GM11168 (cell line): ENCODE results near the gene NEK5.
"Not testable (repeated sequence)": the region's sequence is repeated elsewhere in the genome, so short reads cannot be mapped to it uniquely, and the experiment has no call there.

Experiments
- in situ Hi-C: fragments of 300-500 bp; cut with MboI; formaldehyde crosslinking; loops from one replicate; pipeline ENCODE4 v1.12.0; 2022; ENCODE audit warnings: low sequenced_read_pairs; ENCODE audit not compliant: unreplicated experiment

NEK5 gene

DNA sequence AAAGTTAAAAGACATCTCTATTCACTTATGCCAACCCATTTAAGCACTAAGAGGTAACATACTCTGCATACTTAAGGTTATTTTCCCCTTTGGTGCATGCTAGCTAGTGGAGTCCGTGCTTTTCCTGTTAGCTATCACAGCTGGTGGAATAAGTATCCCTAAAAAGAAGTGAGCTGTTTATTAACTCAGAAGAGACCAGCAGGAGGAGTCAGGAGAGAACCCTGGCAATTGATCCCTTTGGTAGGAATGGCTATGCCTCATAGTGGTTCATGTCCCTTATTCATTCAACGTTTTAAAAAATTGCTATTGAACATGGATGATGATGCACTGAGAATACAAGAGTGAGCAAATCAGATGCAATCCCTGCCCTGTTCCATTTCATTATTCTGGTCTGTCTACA is 12.4 kb upstream of the NEK5 start:
- in situ Hi-C loops, result loop anchor here (25.0 kb wide), 1 partner anchor 254 kb away; no protein-coding TSS in a partner anchor

DNA sequence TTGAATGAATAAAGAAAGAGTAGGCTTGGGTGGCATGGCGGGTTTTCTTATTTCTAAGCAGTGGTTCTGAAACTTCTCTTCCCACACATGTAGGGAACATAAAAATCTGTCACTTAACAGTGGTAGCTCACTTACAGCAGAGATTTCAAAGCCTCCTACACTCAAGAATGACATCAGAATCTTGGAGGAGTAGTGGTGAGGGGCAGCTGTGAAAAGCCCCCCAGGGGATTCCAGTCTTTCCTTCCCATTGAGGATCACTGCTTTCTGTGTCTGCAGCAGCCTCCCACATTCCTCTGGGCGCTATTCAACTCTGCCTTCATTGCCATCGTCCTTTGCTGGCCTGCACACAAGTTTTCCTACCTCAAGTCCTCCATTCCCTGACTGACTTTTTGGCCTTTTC is 8.6 kb upstream of the NEK5 start:
- in situ Hi-C loops, result loop anchor here (25.0 kb wide), 1 partner anchor 250 kb away; no protein-coding TSS in a partner anchor

DNA sequence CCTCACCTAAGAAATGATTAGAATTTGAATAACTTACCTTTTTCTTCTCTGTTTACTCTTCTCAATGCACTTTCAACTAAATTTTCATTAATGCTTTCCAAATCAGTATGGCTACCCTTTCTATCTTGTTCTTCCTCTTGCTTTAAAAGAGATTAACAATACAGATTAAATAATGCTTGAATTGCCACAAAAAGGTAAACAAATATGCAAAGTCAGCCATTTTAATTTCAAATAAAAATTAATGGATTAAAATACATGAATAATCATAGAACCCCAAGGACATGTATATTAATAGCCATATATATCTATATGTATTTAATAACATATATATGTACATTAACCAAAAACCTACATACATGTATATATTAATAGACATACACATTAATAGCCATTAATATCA is 7.9 kb upstream of the NEK5 start:
- in situ Hi-C loops, result loop anchor here (25.0 kb wide), 1 partner anchor 249 kb away; no protein-coding TSS in a partner anchor

DNA sequence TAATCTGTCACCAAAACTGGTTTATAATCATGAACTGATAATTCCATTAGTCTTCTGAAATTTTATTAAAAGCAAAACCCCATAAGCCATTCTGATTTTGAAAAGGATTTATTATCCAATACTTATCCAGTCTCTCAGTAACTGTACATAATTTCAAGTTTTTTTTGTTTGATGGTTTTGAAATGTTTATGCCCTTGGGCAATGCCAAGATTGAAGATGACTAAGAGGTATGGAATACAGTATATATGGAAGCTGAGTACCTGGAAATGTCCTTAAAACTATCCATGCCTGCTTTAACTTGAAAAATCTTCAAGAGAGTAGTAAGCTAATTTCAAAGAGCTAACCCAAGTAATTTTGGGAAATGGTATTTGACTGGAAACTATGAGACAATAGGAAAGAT is 1.8 kb upstream of the NEK5 start:
- in situ Hi-C loops, result loop anchor here (25.0 kb wide), 1 partner anchor 243 kb away; no protein-coding TSS in a partner anchor

DNA sequence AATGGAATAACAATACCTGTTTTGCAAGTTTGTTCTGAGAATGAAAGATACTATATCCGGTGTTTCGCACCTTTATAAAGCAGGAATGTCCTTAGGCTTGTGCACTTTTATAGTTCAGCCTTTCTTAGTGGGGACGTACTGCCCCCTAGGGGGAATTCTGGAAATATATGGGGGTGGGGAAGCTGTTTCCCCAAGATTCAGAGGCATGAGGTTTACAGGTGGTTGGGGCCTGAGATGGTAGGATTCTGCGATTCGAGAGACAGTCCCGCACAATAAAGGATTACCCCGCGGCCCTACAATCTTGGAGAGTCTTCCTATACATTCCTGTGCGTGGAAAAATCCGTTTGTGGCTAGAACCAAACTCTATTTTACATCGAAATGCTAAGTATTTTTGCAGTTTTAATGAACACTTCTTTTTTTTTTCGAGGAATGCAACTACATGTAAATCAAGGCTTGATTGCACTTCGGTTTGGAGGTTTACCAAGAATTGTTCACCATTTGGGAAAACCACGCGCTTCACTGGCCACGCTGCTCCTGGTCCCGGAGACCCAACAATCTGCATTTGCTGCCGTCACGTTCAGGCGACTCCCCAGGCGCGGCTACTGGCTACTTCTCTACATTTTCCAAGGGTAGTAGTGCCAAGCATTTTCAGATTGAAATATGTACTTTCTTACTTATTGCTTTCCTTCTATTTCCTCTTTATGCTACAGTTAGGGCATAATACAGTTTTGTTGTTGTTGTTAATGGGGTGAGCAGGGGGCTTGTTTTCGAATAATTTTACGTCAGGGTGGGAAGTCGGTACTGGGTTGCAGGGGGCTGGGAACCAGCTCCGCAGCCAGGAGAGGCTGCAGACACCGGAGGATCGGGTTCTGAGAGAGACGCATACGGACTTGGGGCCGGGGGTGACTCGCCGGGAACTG is 830 bp downstream of the NEK5 start:
- in situ Hi-C loops, result loop anchor here (5.0 to 25.0 kb wide), 2 partner anchors 121 to 241 kb away; no protein-coding TSS in a partner anchor

DNA sequence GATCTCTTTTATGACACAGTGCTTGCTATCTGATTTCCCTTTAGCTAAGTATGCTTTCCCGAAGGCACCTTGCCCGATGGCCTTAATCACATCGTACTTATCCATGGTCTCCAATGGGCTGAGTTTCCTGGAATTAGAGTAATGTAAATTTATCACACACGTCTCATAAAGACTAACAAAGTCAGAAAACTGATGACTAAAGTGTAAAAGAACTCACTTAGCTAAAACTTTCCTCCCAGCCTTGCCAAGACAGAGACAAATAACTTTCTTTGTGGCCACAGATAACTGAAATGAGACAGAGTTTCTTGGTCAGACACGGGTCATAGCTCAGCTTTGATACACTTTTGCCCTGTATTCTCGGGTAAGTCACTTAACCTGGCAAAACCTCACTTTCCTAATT is 1.5 kb downstream of the NEK5 start:
- in situ Hi-C loops, result loop anchor here (5.0 to 25.0 kb wide), 2 partner anchors 120 to 240 kb away; no protein-coding TSS in a partner anchor

DNA sequence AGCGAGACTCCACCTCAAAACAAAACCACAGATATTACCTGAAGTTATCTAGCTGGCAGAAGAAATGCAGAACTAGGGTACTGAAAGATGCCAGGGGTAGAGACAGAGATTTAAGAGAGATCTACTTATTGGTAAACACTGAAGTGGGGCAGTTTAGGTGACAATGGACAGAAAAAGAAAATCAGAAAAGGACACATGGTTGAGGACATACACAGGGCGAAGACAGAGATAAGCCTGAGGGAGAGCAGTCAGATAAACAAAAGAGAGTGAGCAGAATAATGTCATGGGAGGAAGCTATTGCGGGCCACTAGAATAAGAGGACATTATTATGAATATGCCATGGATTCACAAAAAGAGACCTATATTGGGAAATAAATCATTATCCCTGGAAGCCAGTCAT is 3.3 kb downstream of the NEK5 start:
- in situ Hi-C loops, result loop anchor here (5.0 to 25.0 kb wide), 2 partner anchors 118 to 238 kb away; no protein-coding TSS in a partner anchor

DNA sequence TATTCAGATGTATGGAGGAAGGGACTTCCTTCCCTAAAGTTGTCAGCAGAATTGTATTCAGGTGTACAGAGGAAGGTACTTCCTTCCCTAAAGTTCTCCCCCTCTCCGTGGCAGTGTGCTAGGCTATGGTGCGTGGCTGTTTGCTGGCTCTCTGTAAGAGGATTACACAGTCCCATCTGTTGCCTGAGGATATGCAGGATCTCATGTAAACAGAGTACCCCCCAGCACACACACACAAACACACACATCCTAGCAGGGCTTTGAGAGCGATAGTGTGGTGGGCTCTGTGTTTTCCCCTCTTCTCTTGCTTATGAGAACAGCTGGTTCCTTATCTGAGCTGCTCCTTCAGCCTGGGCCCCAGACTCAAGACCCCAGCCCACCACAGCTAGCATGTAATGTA is 10.3 kb downstream of the NEK5 start:
- in situ Hi-C loops, result no loop called here

DNA sequence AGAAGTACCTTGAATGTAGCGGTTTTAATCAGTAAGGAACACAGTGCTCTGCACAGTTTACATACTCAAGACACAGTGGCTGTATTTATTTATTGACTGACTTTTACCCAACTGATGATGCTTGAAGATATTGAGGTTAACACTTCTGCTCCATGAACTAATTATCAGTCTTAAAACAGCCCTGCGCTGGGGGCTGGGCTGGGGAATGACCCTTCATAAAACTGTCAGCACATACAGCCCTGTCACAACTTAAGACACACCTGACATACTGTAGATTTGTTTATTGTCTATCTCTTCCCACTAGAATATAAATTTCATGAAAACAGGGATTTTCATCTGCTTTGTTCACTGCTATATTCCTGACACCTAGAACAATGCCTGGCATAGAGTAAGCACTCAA is 10.8 kb downstream of the NEK5 start:
- in situ Hi-C loops, result no loop called here

DNA sequence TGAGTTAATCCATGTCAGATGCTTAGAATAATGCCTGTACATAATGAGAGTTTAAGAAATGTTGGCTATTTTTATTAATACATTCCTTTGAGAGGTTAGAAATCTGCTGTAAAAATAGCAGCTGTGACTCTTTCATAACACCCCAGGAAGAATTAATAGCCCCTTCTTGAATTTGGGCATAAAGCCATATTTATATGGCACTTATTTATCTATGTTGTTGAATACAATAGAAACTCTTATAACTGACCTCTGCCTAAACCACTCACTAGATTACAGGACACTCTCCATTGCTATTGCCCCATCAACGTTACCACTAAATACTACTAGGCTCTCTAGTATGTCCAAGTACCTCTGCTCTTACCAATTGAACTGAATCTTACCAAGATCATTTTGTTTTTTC is 16.3 kb downstream of the NEK5 start:
- in situ Hi-C loops, result no loop called here

DNA sequence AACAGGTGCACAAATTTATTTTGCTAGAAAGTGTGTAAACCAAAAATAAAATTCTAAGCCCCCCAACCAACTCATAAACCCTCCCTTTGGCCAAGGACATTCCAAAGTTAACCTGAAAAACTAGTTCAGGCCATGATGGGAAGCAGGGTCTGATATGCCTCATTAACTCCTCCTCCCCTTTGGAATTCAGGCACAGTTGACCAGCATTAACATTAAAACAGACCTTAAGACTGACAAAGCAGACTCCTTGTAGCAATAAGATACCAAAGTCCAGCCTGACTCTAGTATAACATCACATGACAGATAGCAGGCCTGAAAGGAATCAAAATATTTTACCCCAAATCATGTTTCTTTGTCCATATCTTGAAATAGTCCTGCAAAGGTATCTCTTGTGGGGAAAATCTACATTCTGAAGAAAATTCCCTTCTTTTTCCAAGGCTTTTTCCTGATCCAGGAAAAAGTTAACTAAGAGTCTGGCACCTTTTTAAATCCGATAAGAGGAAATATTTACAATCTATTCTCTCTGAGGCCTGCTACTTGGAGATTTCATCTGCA is 19.7 kb downstream of the NEK5 start:
- in situ Hi-C loops, result no loop called here

DNA sequence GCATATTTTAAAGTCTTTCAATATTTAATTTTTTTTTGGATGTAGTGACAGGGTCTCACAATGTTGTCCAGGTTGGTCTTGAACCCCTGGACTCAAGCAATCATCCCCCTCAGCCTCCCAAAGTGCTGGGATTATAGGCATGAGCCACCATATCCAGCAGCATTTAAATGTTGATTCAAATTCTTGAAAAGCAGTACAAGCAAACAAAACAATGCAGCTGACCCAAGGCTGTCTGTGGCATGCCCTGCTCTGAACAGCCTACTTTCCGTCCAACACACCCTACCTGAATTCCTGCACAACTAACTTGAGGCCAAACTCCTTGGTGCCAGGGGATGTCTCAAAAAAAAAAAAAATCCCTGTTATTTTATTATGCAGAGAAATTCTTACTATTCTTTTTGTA is 23.0 kb downstream of the NEK5 start:
- in situ Hi-C loops, result no loop called here

DNA sequence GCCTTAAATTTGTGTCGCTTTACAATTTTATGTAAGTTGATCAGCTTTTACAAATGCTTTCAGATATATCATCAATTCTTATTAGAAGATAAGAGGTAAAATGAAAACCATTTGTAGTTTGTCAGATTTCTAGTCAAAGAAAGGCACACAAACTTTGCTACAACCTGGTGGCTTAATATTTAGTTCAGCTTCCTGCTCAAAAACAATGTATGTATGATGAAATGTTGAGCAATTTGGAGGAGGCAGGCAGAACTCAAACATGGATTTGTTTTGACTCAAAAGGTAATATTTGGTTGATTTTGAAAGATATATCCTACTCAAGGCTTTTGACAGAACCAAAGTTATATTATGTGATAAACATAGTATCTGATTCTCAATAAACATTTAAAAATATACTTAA is 24.2 kb downstream of the NEK5 start:
- in situ Hi-C loops, result no loop called here

DNA sequence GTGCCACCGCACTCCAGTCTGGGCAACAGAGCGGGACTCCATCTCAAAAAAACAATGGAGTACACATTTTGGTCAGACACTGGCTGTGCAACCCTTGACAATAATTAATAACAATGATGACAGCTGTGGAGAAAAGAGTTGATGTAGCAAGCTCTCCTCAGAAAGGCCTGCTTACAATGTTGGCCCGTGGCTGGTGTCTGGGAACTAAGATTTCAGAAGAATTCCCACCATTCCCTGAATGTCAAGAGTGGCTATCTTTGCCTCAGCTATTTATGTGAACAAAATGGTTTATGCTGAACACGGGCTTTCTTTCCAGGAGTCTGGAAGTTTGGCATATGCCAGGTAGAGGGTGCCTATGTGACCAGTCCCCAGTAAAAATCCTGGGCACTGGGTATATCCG is 25.5 kb downstream of the NEK5 start:
- in situ Hi-C loops, result no loop called here

DNA sequence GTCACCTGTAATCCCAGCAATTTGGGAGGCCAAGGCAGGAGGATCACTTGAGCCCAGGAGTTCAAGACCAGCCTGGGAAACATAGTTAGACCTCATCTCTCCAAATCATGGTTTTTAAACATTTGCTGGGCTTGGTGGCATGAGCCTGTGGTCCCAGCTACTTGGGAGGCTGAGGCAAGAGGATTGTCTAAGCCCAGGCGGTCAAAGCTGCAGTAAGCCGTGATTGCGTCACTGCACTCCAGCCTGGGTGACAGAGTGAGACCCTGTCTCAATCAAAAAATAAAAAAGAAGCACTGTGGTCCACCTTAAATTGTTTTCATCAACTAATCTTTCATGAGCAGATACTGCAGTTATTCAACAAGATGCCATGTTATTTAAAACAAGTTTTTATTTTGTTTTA is 26.4 kb downstream of the NEK5 start:
- in situ Hi-C loops, result not testable (repeated sequence)

DNA sequence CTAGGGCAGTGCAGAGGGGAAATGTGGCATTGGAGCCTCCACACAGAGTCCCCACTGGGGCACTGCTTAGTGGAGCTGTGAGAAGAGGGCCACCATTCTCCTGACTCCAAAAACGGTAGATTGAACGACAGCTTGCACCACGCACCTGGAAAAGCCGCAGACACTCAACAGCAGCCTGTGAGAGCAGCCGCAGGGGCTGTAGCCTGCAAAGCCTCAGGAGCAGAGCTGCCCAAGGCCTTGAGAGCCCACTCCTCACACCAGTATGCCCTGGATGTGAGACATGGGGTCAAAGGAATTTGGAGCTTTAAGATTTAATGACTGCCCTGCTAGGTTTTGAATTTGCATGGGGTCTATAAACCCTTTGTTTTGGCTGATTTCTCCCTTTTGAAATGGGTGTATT is 31.7 kb downstream of the NEK5 start:
- in situ Hi-C loops, result no loop called here

DNA sequence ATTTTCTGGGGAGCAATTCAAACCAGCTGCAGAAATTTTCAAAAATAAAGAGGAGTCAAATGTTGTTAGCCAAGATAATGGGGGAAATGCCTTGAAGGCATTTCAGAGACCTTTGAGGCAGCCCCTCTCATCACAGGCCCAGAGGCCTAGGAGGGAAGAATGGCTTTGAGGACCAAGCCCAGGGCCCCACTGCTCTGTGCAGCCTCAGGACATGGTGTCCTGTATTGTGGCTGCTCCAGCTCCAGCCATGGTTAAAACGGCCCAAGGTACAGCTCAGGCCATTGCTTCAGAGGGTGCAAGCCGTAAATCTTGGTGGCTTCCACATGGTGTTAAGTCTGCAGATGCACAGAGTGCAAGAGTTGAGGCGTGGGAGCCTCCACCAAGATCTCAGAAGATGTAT is 32.1 kb downstream of the NEK5 start:
- in situ Hi-C loops, result no loop called here

DNA sequence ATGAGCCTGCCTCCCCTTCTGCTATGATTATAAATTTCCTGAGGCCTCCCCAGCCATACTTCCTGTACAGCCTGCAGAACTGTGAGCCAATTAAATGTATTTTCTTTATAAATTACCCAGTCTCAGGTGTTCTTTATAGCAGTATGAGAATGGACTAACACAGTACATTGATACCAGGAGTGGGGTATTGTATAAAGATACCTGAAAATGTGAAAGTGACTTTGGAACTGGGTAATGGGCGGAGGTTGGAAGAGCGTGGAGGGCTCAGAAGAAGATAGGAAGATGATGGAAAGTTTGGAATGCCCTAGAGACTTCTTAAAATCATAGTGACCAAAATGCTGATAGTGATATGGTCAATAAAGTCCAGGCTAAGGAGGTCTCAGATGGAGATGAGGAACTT is 32.8 kb downstream of the NEK5 start:
- in situ Hi-C loops, result no loop called here

DNA sequence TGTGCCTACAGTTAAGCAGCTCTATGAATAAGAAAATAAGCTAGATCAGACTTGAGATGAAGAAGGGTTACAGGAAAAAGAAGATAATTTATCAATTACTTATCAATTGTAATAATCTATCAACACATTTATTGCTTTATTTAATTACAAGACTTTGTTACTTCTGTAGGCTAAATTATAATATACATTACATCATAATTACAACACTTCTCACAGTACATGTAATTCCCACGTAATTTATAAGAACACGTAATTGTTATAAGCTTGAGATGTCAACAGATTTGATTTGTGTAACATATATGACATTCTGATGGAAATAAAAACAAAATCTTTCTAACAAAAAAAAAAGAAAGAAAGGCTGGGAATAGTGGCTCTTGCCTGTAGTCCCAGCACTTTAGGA is 36.8 kb downstream of the NEK5 start:
- in situ Hi-C loops, result no loop called here

DNA sequence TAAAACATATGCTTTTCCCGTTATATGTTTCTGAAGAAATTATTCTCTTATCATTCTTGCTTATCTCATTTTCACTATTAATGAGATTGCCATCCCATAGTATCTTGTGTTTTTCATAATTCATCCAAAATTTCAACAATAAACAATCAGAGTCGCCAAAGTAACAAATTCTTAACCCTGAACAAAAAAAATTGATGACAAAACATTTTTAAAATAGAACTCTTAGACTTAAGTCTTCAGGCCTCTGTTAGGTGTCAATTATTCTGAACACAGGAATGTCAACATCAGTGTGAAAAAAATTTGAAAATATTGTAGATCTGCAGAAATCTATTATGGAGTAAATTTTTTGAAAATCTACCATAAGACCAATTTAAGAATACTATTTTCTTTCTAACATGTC is 37.4 kb downstream of the NEK5 start:
- in situ Hi-C loops, result no loop called here

DNA sequence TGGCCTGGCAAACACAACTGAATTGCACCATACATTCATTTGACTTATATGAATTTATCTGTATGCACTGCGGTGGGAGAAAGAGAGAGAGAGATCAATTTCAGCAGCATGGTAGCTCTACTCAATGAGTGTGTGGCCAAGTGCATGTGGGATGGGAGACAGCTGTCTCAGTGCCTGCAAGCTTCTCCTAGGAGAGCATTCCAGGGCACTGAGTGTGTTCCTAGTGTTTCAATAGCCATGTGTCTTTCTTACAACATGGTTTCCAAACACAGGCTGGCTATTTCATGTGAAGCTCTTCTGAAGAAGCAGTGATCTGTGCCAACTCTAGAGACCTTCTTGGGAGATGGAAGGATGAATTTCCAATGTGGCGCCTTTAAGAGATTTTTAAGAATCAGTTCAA is 43.5 kb downstream of the NEK5 start:
- in situ Hi-C loops, result no loop called here
